GM10248 (cell line): ENCODE data around the gene TRAF3.

Experiments
- CTCF ChIA-PET: fragments of 300-600 bp; sonication (Branson Sonifier 250); formaldehyde crosslinking; extraction: SDS; loops from one replicate; lab custom pipeline; 2021; ENCODE audit warnings: antibody characterized with exemption; lab: Yijun Ruan, JAX
- POLR2A ChIA-PET: fragments of 350-650 bp; sonication (Branson Sonifier 250); formaldehyde crosslinking; extraction: SDS; loops from one replicate; lab custom pipeline; 2020; ENCODE audit warnings: antibody characterized with exemption; lab: Yijun Ruan, JAX
- DNase-seq: peaks from one replicate; pipeline ENCODE4 v3.0.0; 2012; ENCODE audit errors: extremely low spot score
- TF ChIP-seq, protein P1 (sequence below): IDR thresholded peaks from 2 replicates; pipeline ENCODE4 v1.5.1; 2012; ENCODE audit warnings: mild to moderate bottlenecking, low read depth; ENCODE audit errors: extremely low read depth, missing control alignments, control extremely low read depth

Gene TRAF3

DNA sequence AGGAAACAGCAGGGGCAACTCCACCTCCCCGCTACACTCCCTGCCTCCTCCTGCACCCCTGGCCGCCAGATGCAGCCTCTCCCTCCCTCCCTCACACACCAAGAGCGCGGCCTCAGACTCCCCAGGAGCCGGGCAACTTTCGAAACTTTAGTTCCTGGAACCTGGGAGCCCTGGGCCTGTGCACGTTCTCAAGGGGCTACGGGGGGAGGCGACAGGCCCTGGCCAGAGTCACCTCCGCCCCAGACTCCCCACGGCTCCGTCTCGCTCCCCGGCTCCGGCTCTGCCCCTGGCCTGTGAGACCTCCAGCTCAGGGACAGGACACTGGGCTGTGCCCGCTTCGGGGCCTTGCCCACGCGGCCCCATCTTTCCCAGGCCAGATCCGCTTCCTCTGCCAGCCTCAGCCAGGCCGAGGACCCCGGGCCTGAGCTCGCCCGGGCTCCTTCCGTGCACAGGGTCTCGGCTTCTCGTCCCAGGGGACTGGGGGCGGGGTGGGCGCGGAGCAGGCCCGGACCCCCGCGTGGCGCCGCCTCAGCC is 150.7 kb downstream of the TRAF3 start:
- ChIA-PET POLR2A (no interaction called here), CTCF (interaction anchor here (1.4 kb wide), 1 partner anchor 10 kb away, joined by 5 read pairs; no protein-coding TSS in a partner anchor)
- TF ChIP-seq, protein P1, sequence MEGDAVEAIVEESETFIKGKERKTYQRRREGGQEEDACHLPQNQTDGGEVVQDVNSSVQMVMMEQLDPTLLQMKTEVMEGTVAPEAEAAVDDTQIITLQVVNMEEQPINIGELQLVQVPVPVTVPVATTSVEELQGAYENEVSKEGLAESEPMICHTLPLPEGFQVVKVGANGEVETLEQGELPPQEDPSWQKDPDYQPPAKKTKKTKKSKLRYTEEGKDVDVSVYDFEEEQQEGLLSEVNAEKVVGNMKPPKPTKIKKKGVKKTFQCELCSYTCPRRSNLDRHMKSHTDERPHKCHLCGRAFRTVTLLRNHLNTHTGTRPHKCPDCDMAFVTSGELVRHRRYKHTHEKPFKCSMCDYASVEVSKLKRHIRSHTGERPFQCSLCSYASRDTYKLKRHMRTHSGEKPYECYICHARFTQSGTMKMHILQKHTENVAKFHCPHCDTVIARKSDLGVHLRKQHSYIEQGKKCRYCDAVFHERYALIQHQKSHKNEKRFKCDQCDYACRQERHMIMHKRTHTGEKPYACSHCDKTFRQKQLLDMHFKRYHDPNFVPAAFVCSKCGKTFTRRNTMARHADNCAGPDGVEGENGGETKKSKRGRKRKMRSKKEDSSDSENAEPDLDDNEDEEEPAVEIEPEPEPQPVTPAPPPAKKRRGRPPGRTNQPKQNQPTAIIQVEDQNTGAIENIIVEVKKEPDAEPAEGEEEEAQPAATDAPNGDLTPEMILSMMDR, result no peak
- DNase-seq, result no peak

- peak; percentile 88 for DNase-seq
- POLR2A ChIA-PET, result no interaction called here
- TF ChIP-seq, protein P1, result no peak
- CTCF ChIA-PET, result interaction anchor here (1.4 kb wide), 1 partner anchor 11 kb away, joined by 5 read pairs; no protein-coding TSS in a partner anchor
Observed at GRCh38 chr14:102928412-102929240, 151.4 kb downstream of the TRAF3 start.

DNA sequence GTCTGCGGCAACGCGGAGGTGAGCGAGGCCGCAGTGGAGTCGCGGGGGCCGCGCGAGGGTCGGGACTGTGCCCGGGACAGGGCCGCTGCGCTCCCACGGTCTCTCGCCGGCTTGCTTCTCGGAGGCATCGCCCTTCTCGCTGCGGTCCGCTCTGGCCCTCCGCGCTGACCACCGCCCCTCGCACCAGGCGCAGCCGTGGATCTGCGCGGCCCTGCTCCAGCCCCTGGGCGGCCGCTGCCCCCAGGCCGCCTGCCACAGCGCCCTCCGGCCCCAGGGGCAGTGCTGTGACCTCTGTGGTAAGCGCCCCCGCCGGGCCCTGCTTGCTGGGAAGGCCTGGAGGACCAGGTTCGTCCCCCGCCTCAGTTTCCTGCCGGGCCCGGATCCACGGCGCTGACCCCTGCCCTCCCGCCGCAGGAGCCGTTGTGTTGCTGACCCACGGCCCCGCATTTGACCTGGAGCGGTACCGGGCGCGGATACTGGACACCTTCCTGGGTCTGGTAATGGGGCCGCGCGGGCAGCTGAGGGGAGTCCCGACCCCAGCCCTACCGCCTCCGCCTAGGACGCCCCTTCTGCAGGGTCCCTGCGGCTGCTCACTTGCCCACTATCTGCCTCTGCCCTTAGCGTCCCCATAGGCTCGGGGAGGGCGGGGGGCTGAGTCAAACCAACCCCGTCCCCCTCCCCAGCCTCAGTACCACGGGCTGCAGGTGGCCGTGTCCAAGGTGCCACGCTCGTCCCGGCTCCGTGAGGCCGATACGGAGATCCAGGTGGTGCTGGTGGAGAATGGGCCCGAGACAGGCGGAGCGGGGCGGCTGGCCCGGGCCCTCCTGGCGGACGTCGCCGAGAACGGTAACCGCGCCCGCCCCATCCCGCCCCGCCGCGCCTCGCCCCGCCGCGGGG is 152.2 kb downstream of the TRAF3 start:
- TF ChIP-seq, protein P1, result no peak
- DNase-seq, result no peak
- ChIA-PET POLR2A (no interaction called here), CTCF (no interaction called here)

DNA sequence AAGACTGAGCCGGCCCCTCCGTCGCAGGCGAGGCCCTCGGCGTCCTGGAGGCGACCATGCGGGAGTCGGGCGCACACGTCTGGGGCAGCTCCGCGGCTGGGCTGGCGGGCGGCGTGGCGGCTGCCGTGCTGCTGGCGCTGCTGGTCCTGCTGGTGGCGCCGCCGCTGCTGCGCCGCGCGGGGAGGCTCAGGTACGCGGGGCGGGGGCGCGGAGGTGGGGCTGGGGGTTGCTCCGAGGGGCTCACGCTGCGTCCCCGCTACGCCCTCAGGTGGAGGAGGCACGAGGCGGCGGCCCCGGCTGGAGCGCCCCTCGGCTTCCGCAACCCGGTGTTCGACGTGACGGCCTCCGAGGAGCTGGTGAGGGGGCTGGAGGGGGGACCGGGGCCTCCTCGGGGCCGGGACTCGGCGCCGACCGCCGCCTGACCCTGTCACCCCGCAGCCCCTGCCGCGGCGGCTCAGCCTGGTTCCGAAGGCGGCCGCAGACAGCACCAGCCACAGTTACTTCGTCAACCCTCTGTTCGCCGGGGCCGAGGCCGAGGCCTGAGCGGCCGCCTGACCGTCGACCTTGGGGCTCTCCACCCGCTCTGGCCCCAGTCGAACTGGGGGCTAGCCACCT is 153.0 kb downstream of the TRAF3 start:
- TF ChIP-seq, protein P1, result no peak
- no peak for DNase-seq
- POLR2A ChIA-PET, result no interaction called here
- CTCF ChIA-PET, result interaction anchor here (1.2 kb wide), 1 partner anchor 235 kb away, joined by 3 read pairs; no protein-coding TSS in a partner anchor

DNA sequence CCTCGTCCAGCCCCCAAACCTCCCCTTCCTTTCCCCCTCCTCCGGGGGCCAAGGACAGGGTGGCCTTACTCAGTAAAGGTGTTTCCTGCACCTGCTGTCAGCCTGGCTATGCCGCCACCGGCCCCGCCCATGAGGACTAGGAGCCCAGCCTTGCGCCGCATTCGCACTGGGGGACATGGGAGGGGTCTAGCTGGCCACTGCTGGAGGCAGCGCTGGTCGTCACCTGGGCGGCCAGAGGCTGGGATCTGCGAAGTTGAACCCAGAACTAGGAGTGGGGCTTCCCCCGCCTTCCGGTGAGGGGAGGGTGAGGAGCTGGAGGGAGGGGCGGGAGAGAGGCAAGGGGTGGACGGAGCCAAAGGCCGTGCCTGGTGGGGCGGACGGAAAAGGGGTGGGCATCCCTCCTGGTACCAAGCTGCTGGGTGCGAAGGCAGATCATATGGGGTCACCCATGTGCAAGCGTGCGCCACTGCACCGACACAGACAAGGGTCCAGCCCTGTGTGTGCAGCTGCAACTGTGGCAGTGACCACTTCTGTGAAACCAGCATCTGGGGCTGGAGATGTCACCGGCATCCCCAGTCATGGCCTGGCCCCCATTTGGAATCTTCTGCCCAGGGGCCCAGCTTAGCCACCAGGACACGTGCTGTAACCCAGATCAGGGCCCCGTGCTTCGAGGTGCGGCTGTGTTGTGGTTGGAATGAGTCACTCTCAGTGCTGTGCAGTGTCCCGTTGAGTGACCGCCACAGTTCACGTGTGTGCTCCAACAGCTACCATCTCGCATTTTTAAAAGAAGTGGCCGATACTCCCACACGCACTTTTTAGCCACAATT is 153.7 kb downstream of the TRAF3 start:
- no peak for DNase-seq
- ChIA-PET CTCF (interaction anchor here (1.2 kb wide), 1 partner anchor 236 kb away, joined by 3 read pairs; no protein-coding TSS in a partner anchor), POLR2A (interaction anchor here (0.5 kb wide), 1 partner anchor 420 kb away, joined by 3 read pairs; no protein-coding TSS in a partner anchor)
- TF ChIP-seq, protein P1, result no peak
